Measurements from ENCODE around the gene TPSD1.

The TPSD1 gene

GRCh38 chr16:1213796-1214372 is 42.0 kb upstream of the TPSD1 start:
- Histone ChIP-seq H3K4me1 (ENCODE audit: control insufficient read depth, insufficient read depth, low read length, poor library complexity, severe bottlenecking) (no peaks in the 10 kb centered on the region), H3K27ac (ENCODE audit: insufficient read depth, low read length, poor library complexity, severe bottlenecking) (no peak overlapping the region), H3K36me3 (ENCODE audit: control insufficient read depth, insufficient read depth, low read length) (no peaks in the 10 kb centered on the region), H3K9me3 (ENCODE audit: control insufficient read depth, low read length) (no peaks in the 10 kb centered on the region), H3K4me3 (ENCODE audit: insufficient read depth, low read depth, low read length, poor library complexity, severe bottlenecking) (no peak overlapping the region), H3K27me3 (replicated peaks; ENCODE audit: control insufficient read depth, insufficient read depth, low read length, poor library complexity, severe bottlenecking) (no peaks in the 10 kb centered on the region)
- DNase-seq = no peak

GRCh38 chr16:1214719-1215118 is 41.1 kb upstream of the TPSD1 start:
- DNase-seq = no peak
- Histone ChIP-seq H3K27ac (ENCODE audit: insufficient read depth, low read length, poor library complexity, severe bottlenecking) (no peak overlapping the region), H3K4me1 (ENCODE audit: control insufficient read depth, insufficient read depth, low read length, poor library complexity, severe bottlenecking) (no peaks in the 10 kb centered on the region), H3K4me3 (ENCODE audit: insufficient read depth, low read depth, low read length, poor library complexity, severe bottlenecking) (no peak overlapping the region), H3K9me3 (ENCODE audit: control insufficient read depth, low read length) (no peaks in the 10 kb centered on the region), H3K27me3 (replicated peaks; ENCODE audit: control insufficient read depth, insufficient read depth, low read length, poor library complexity, severe bottlenecking) (no peaks in the 10 kb centered on the region), H3K36me3 (ENCODE audit: control insufficient read depth, insufficient read depth, low read length) (no peaks in the 10 kb centered on the region)

GRCh38 chr16:1215574-1216295 is 40.1 kb upstream of the TPSD1 start:
- H3K27me3 ChIP-seq (replicated peaks; ENCODE audit: control insufficient read depth, insufficient read depth, low read length, poor library complexity, severe bottlenecking) = no peaks in the 10 kb centered on the region

GRCh38 chr16:1216296-1216619 is 39.6 kb upstream of the TPSD1 start:
- no peak for DNase-seq
- Histone ChIP-seq H3K27ac (ENCODE audit: insufficient read depth, low read length, poor library complexity, severe bottlenecking) (no peak overlapping the region), H3K27me3 (replicated peaks; ENCODE audit: control insufficient read depth, insufficient read depth, low read length, poor library complexity, severe bottlenecking) (no peaks in the 10 kb centered on the region), H3K4me3 (ENCODE audit: insufficient read depth, low read depth, low read length, poor library complexity, severe bottlenecking) (no peak overlapping the region), H3K36me3 (ENCODE audit: control insufficient read depth, insufficient read depth, low read length) (no peaks in the 10 kb centered on the region), H3K9me3 (ENCODE audit: control insufficient read depth, low read length) (no peaks in the 10 kb centered on the region), H3K4me1 (ENCODE audit: control insufficient read depth, insufficient read depth, low read length, poor library complexity, severe bottlenecking) (no peaks in the 10 kb centered on the region)

More at GRCh38 chr16:1215574-1216295, 40.1 kb upstream of the TPSD1 start:
- H3K4me1 ChIP-seq (ENCODE audit: control insufficient read depth, insufficient read depth, low read length, poor library complexity, severe bottlenecking) = no peaks in the 10 kb centered on the region
- H3K4me3 ChIP-seq (ENCODE audit: insufficient read depth, low read depth, low read length, poor library complexity, severe bottlenecking) = no peak overlapping the region
- no peaks in the 10 kb centered on the region for H3K36me3 ChIP-seq (ENCODE audit: control insufficient read depth, insufficient read depth, low read length)
- no peak for DNase-seq
- no peak overlapping the region for H3K27ac ChIP-seq (ENCODE audit: insufficient read depth, low read length, poor library complexity, severe bottlenecking)
- H3K9me3 ChIP-seq (ENCODE audit: control insufficient read depth, low read length) = no peaks in the 10 kb centered on the region

GRCh38 chr16:1216681-1217400 is 39.0 kb upstream of the TPSD1 start:
- Histone ChIP-seq H3K4me1 (ENCODE audit: control insufficient read depth, insufficient read depth, low read length, poor library complexity, severe bottlenecking) (no peaks in the 10 kb centered on the region), H3K36me3 (ENCODE audit: control insufficient read depth, insufficient read depth, low read length) (no peaks in the 10 kb centered on the region), H3K27me3 (replicated peaks; ENCODE audit: control insufficient read depth, insufficient read depth, low read length, poor library complexity, severe bottlenecking) (no peaks in the 10 kb centered on the region), H3K27ac (ENCODE audit: insufficient read depth, low read length, poor library complexity, severe bottlenecking) (no peak overlapping the region), H3K4me3 (ENCODE audit: insufficient read depth, low read depth, low read length, poor library complexity, severe bottlenecking) (no peak overlapping the region), H3K9me3 (ENCODE audit: control insufficient read depth, low read length) (no peaks in the 10 kb centered on the region)
- DNase-seq = no peak

GRCh38 chr16:1217526-1217925 is 38.3 kb upstream of the TPSD1 start:
- H3K9me3 ChIP-seq (ENCODE audit: control insufficient read depth, low read length) = no peaks in the 10 kb centered on the region
- DNase-seq = no peak
- no peaks in the 10 kb centered on the region for H3K4me1 ChIP-seq (ENCODE audit: control insufficient read depth, insufficient read depth, low read length, poor library complexity, severe bottlenecking)
- H3K36me3 ChIP-seq (ENCODE audit: control insufficient read depth, insufficient read depth, low read length) = no peaks in the 10 kb centered on the region
- no peaks in the 10 kb centered on the region for H3K27me3 ChIP-seq (replicated peaks; ENCODE audit: control insufficient read depth, insufficient read depth, low read length, poor library complexity, severe bottlenecking)
- H3K4me3 ChIP-seq (ENCODE audit: insufficient read depth, low read depth, low read length, poor library complexity, severe bottlenecking) = no peak overlapping the region
- H3K27ac ChIP-seq (ENCODE audit: insufficient read depth, low read length, poor library complexity, severe bottlenecking) = no peak overlapping the region

GRCh38 chr16:1218061-1218929 is 37.6 kb upstream of the TPSD1 start:
- Histone ChIP-seq H3K4me3 (ENCODE audit: insufficient read depth, low read depth, low read length, poor library complexity, severe bottlenecking) (no peak overlapping the region), H3K27me3 (replicated peaks; ENCODE audit: control insufficient read depth, insufficient read depth, low read length, poor library complexity, severe bottlenecking) (no peaks in the 10 kb centered on the region), H3K9me3 (ENCODE audit: control insufficient read depth, low read length) (no peaks in the 10 kb centered on the region), H3K27ac (ENCODE audit: insufficient read depth, low read length, poor library complexity, severe bottlenecking) (no peak overlapping the region), H3K4me1 (ENCODE audit: control insufficient read depth, insufficient read depth, low read length, poor library complexity, severe bottlenecking) (no peaks in the 10 kb centered on the region), H3K36me3 (ENCODE audit: control insufficient read depth, insufficient read depth, low read length) (no peaks in the 10 kb centered on the region)
- no peak for DNase-seq

- Histone ChIP-seq H3K9me3 (ENCODE audit: control insufficient read depth, low read length) (no peaks in the 10 kb centered on the region), H3K4me1 (ENCODE audit: control insufficient read depth, insufficient read depth, low read length, poor library complexity, severe bottlenecking) (no peaks in the 10 kb centered on the region), H3K36me3 (ENCODE audit: control insufficient read depth, insufficient read depth, low read length) (no peaks in the 10 kb centered on the region), H3K4me3 (ENCODE audit: insufficient read depth, low read depth, low read length, poor library complexity, severe bottlenecking) (no peak overlapping the region), H3K27ac (ENCODE audit: insufficient read depth, low read length, poor library complexity, severe bottlenecking) (no peak overlapping the region), H3K27me3 (replicated peaks; ENCODE audit: control insufficient read depth, insufficient read depth, low read length, poor library complexity, severe bottlenecking) (no peaks in the 10 kb centered on the region)
- no peak for DNase-seq
Observed at GRCh38 chr16:1218930-1219611, 36.8 kb upstream of the TPSD1 start.

- Histone ChIP-seq H3K9me3 (ENCODE audit: control insufficient read depth, low read length) (no peaks in the 10 kb centered on the region), H3K4me1 (ENCODE audit: control insufficient read depth, insufficient read depth, low read length, poor library complexity, severe bottlenecking) (no peaks in the 10 kb centered on the region), H3K4me3 (ENCODE audit: insufficient read depth, low read depth, low read length, poor library complexity, severe bottlenecking) (no peak overlapping the region), H3K36me3 (ENCODE audit: control insufficient read depth, insufficient read depth, low read length) (no peaks in the 10 kb centered on the region), H3K27me3 (replicated peaks; ENCODE audit: control insufficient read depth, insufficient read depth, low read length, poor library complexity, severe bottlenecking) (no peaks in the 10 kb centered on the region), H3K27ac (ENCODE audit: insufficient read depth, low read length, poor library complexity, severe bottlenecking) (no peak overlapping the region)
- no peak for DNase-seq
Observed at GRCh38 chr16:1220098-1220728, 35.7 kb upstream of the TPSD1 start.

Measured in effector memory CD4-positive, alpha-beta T cell (primary cell).